GM13977 (cell line): Measurements from ENCODE around the gene FAM131A.

Experiments
- DNase-seq: peaks from one replicate; pipeline ENCODE4 v3.0.0; 2012; ENCODE audit warnings: low spot score
- in situ Hi-C: fragments of 300-500 bp; cut with MboI; formaldehyde crosslinking; loops from one replicate; pipeline ENCODE4 v1.12.0; 2022; ENCODE audit warnings: low sequenced_read_pairs, low pct_unique_long_range_greater_than_20kb, mixed read lengths, inconsistent platforms; ENCODE audit not compliant: unreplicated experiment
- TF ChIP-seq, protein P1 (sequence below): IDR thresholded peaks from 2 replicates; pipeline ENCODE4 v1.5.1; 2012; ENCODE audit warnings: mild to moderate bottlenecking, control low read depth; ENCODE audit not compliant: insufficient read depth; ENCODE audit errors: extremely low read depth, missing control alignments

FAM131A gene

GRCh38 chr3:184306341-184306972 is 30.9 kb upstream of the FAM131A start:
- in situ Hi-C loops = no loop called here
- no peak for DNase-seq
- TF ChIP-seq, protein P1, sequence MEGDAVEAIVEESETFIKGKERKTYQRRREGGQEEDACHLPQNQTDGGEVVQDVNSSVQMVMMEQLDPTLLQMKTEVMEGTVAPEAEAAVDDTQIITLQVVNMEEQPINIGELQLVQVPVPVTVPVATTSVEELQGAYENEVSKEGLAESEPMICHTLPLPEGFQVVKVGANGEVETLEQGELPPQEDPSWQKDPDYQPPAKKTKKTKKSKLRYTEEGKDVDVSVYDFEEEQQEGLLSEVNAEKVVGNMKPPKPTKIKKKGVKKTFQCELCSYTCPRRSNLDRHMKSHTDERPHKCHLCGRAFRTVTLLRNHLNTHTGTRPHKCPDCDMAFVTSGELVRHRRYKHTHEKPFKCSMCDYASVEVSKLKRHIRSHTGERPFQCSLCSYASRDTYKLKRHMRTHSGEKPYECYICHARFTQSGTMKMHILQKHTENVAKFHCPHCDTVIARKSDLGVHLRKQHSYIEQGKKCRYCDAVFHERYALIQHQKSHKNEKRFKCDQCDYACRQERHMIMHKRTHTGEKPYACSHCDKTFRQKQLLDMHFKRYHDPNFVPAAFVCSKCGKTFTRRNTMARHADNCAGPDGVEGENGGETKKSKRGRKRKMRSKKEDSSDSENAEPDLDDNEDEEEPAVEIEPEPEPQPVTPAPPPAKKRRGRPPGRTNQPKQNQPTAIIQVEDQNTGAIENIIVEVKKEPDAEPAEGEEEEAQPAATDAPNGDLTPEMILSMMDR = no peak

- in situ Hi-C loops = no loop called here
- DNase-seq = no peak
- TF ChIP-seq, protein P1 = no peak
Measured at GRCh38 chr3:184307915-184308314, 29.5 kb upstream of the FAM131A start.

- in situ Hi-C loops = no loop called here
- DNase-seq = no peak
- TF ChIP-seq, protein P1 = no peak
Measured at GRCh38 chr3:184308744-184309143, 28.7 kb upstream of the FAM131A start.

GRCh38 chr3:184311633-184312032 is 25.8 kb upstream of the FAM131A start:
- in situ Hi-C loops = no loop called here
- TF ChIP-seq, protein P1 = no peak
- DNase-seq = no peak

DNA sequence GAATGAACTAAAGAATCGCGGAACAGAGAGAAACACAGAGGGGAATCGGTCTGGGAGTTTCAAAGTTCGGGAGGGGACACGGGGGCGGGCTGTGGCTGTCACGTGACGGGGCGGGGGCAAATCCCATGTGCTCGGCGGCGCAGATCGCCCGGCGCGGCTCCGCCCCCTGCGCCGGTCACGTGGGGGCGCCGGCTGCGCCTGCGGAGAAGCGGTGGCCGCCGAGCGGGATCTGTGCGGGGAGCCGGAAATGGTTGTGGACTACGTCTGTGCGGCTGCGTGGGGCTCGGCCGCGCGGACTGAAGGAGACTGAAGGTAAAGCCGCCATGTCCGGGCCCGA is 23.1 kb upstream of the FAM131A start, which contains the start of gene EIF4G1:
Gene EIF4G1 (plus strand): TSS at position 244 of the 337 bp plus-strand sequence. CDS start 1,191 bp downstream, outside the sequence.
- peak; percentile 99 for DNase-seq
- in situ Hi-C loops = no loop called here
- TF ChIP-seq, protein P1 = no peak

DNA sequence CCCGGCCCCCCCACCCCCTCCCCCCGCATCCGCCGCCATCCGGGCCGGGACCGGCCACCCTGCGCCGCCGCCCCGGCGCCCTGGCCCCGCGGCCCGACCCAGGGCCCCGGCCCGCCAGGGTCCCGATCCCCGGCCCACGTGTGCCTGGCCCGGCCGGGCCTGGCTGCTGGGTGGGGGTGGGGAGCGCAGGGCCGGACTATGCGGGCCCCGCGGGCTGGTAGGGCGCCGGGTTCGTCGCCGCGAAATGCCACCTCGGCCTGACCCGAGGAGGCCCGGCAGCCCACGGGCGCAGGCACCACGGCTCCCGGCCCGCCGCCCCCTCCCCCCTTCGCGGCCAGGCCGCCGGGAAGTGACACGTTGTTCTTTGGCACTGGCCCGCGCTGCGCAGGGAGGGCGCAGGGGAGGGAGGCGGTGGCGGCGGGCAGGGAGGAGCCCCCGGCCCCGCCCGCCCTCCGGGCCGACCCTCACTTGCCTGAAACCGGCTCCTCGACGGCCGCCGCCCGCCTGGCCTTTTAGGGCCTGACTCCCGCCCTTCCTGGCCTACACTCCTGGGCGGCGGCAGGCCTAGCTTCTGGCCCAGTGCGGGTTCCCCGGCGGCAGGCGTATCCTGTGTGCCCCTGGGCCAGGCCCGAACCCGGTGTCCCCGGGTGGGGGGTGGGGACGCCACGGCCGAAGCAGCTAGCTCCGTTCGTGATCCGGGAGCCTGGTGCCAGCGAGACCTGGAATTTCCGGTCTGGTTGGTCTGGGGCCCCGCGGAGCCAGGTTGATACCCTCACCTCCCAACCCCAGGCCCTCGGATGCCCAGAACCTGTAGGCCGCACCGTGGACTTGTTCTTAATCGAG is 22.5 kb upstream of the FAM131A start:
- DNase-seq = peak; percentile 75
- in situ Hi-C loops = no loop called here
- TF ChIP-seq, protein P1 = no peak
